H1 (cell line): ENCODE measurements around the gene SLC41A2. TPM values are rescaled to one million over a fixed set of nuclear protein-coding genes. Genes with fewer than 3 reads are reported as not detected.

ENCODE experiments used
- BCL11A ChIP-seq, 2 experiments: IDR thresholded peaks; one replicate each; pipeline ENCODE4 v1.6.1; 2011; ENCODE audit warnings: low read depth in 2 of 2, low read length in 2 of 2, mild to moderate bottlenecking in 2 of 2
- CBX8 ChIP-seq: fragments of 300-800, 300-1000 bp; sonication (generic); IDR thresholded peaks from 2 replicates; pipeline ENCODE4 v1.7.1; 2016; ENCODE audit warnings: low read depth, low read length, borderline replicate concordance
- SIN3A ChIP-seq, 2 experiments: IDR thresholded peaks in 1 of 2; conservative IDR thresholded peaks in 1 of 2; 2 replicates each; pipeline ENCODE4 v1.6.1; 2011 to 2012; ENCODE audit warnings: low read length in 2 of 2, improper control_type of control experiment in 1 of 2, low read depth in 1 of 2, mild to moderate bottlenecking in 1 of 2
- TAF7 ChIP-seq: optimal IDR thresholded peaks from 2 replicates; pipeline ENCODE3; 2011; ENCODE audit warnings: low read depth, mild to moderate bottlenecking, inconsistent platforms, low read length, moderate library complexity, borderline replicate concordance
- TBP ChIP-seq: IDR thresholded peaks from 2 replicates; pipeline ENCODE4 v1.6.1; 2011; ENCODE audit warnings: low read depth, low read length, improper control_type of control experiment
- TCF12 ChIP-seq: IDR thresholded peaks from 2 replicates; pipeline ENCODE4 v1.6.1; 2011; ENCODE audit warnings: low read depth, mild to moderate bottlenecking, low read length
- polyA plus RNA-seq, 7 experiments: library from polyadenylated mRNA; depleted of rRNA in 3 of 7; stranded (reverse) in 5 of 7; unstranded in 2 of 7; fragments of >200 nt in 5 of 7; fragments of 200-250 nt in 2 of 7; gene quantifications; 1 replicate in 5 of 7; 2 replicates in 1 of 7; 4 replicates in 1 of 7; pipeline versions ENCODE4 v1.2.1 to v1.2.3, GENCODE V29; 2011 to 2013; ENCODE audit warnings: missing spikeins in 2 of 7, mixed read lengths in 2 of 7
- total RNA-seq: library from RNA; stranded (reverse); fragmentation: NEBNext Ultra II Directional; extraction: Animal tissue kit (Norgen Biotek cat#: 25700); gene quantifications from 2 replicates; pipeline ENCODE4 v1.2.1, GENCODE V29; 2021
- TF ChIP-seq, protein P1 (sequence below), 3 experiments: IDR thresholded peaks; 1 replicate in 2 of 3; 2 replicates in 1 of 3; pipeline versions ENCODE4 v1.5.1 to v1.6.1; 2011; ENCODE audit warnings: low read length in 3 of 3, mild to moderate bottlenecking in 3 of 3, inconsistent platforms in 2 of 3, low read depth in 1 of 3, moderate library complexity in 1 of 3; ENCODE audit not compliant: insufficient read depth in 1 of 3; ENCODE audit errors: control extremely low read depth in 1 of 3

The SLC41A2 gene
- total and polyA plus RNA-seq, 2 of the 8 experiments (the other 6 are each of a cell fraction or from before 2014, with no cell fraction given): 0.79 to 3.0 TPM

DNA sequence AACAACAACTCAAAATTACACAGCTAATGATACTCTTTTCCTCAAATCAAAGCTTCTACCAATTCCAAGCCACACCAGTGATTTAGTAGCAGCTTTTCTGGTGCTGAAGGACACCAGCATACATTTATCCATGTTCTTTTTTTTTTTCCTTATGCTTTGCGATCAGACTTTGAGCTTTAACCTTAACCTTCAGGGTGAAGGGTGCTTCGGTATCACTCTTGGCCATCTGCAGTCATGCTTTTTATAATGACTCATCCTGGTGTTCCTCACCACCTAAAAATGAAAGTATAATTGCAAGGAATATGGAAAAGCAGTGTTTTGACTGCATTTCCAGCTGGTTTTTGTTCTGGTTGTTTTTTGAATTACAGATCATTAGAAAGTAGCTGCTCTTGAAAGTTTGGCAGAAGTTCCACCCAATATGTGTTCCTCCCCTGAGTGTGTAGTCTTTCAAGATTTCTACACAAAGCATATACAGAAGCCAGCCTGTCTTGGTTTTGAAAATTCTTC lies 1.3 kb upstream of the SLC41A2 start (continued):
- TF ChIP-seq TCF12: no peak
- no peak for TF ChIP-seq SIN3A (conservative IDR thresholded peaks at IDR 0.05 in 1 of 2, IDR thresholded peaks at IDR 0.05 in 1 of 2; ENCODE audit: low read depth in 1 of 2, low read length in 2 of 2)
- TF ChIP-seq BCL11A (IDR thresholded peaks at IDR 0.05; ENCODE audit: low read depth in 2 of 2, low read length in 2 of 2): no peak
- no peak for TF ChIP-seq TBP
- TF ChIP-seq CBX8: no peak
- TF ChIP-seq TAF7: no peak
- TF ChIP-seq, protein P1, sequence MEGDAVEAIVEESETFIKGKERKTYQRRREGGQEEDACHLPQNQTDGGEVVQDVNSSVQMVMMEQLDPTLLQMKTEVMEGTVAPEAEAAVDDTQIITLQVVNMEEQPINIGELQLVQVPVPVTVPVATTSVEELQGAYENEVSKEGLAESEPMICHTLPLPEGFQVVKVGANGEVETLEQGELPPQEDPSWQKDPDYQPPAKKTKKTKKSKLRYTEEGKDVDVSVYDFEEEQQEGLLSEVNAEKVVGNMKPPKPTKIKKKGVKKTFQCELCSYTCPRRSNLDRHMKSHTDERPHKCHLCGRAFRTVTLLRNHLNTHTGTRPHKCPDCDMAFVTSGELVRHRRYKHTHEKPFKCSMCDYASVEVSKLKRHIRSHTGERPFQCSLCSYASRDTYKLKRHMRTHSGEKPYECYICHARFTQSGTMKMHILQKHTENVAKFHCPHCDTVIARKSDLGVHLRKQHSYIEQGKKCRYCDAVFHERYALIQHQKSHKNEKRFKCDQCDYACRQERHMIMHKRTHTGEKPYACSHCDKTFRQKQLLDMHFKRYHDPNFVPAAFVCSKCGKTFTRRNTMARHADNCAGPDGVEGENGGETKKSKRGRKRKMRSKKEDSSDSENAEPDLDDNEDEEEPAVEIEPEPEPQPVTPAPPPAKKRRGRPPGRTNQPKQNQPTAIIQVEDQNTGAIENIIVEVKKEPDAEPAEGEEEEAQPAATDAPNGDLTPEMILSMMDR (IDR thresholded peaks at IDR 0.05; ENCODE audit: control extremely low read depth in 1 of 3, insufficient read depth in 1 of 3, low read depth in 1 of 3, low read length in 3 of 3): no peak
